IPS-20b (cell line): ENCODE data around the gene IGFLR1.

Source experiments
- H3K27ac ChIP-seq: one replicate; pipeline ENCODE4 v1.5.1; 2013; ENCODE audit warnings: low read length
- H3K27me3 ChIP-seq: 2 replicates; pipeline ENCODE4 v1.6.1; 2013; ENCODE audit warnings: mild to moderate bottlenecking, low read length, inconsistent platforms; ENCODE audit not compliant: insufficient read depth
- H3K36me3 ChIP-seq: 2 replicates; pipeline ENCODE4 v1.6.1; 2013; ENCODE audit warnings: low read depth, mild to moderate bottlenecking, inconsistent platforms, low read length, moderate library complexity; ENCODE audit not compliant: insufficient read depth
- H3K4me1 ChIP-seq: 2 replicates; pipeline ENCODE4 v1.6.1; 2013; ENCODE audit warnings: mild to moderate bottlenecking, control low read depth, inconsistent platforms, low read length, moderate library complexity; ENCODE audit not compliant: insufficient read depth
- H3K4me3 ChIP-seq: 2 replicates; pipeline ENCODE4 v1.5.1; 2013; ENCODE audit warnings: mild to moderate bottlenecking, low read length, inconsistent platforms
- H3K9ac ChIP-seq: 2 replicates; pipeline ENCODE4 v1.6.1; 2013; ENCODE audit warnings: low read depth, mild to moderate bottlenecking, inconsistent platforms, low read length, moderate library complexity
- H3K9me3 ChIP-seq: 2 replicates; pipeline ENCODE4 v1.6.1; 2013; ENCODE audit warnings: mild to moderate bottlenecking, low read depth, low read length, inconsistent platforms; ENCODE audit not compliant: insufficient read depth

IGFLR1 gene

DNA sequence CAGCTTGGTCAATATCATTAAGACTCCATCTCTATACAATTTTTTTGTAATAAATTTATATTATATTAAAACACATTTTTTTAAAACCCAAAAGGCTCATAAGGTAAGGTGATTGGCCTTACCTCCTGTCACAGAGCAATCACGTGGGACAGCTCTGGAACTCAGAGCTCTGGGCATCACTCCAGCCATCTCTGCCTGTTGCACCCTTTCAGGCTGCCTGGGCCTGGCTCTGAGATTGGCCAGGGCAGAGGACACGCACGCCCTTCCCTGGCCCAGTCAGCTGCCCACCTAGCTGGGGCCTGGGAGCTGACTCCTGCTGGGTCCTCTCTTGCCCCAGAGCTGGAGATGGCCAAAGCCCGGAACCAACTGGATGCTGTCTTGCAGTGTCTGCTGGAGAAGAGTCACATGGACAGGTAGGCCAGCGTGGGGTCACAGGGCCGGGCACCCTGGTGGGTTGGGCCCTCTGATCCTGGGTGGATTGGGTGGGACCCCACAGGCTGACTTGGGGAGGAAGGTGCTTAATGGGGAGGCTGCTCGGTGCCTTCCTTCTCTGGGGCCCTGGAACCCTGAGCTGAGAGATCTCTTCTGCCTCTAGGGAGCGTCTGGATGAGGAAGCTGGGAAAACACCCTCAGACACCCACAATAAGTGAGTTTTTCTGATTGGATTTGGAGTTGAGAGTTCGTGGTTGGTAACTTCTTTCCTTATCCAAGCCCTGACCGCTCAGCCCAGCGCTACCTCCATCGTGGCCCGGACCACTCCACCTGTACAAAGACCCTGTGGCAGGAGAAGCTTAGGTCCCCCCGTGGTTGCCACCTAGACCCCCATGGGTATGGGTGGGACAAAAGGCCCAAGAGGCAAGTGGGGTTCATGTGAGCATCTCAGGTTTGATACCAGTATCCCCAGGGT is 9.8 kb upstream of the IGFLR1 start:
- Histone ChIP-seq H3K9ac (no peak overlapping the region), H3K4me3 (no peak overlapping the region), H3K4me1 (peaks cover 3% of the 10 kb centered on the region; the same call in 1 of the 2 replicates), H3K36me3 (no peaks in the 10 kb centered on the region), H3K27ac (no peak overlapping the region), H3K9me3 (no peaks in the 10 kb centered on the region), H3K27me3 (peaks cover 17% of the 10 kb centered on the region; the same call in 1 of the 2 replicates)

DNA sequence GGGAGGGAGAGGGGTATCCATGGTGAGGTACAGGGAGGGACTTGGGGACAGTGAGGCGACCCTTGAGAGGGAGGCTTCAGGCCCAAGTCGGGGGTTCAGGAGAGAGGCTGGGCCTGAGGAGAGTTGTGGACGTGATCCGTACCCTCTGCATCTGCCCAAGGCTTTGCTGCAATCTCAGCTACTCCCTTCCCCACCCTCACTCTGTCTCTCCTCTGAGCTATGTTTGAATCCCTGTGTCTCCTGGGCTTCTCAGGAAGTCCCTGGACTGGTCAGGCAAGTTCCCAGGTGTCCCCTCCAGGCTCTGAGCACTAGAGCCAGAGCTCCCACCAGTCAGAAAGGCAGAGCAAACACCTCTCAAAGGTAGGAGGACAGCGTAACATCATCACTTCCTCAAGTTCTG is 7.9 kb upstream of the IGFLR1 start:
- Histone ChIP-seq H3K4me1 (peaks cover 6% of the 10 kb centered on the region; the same call in 1 of the 2 replicates), H3K27me3 (peaks cover 6% of the 10 kb centered on the region; the same call in 1 of the 2 replicates), H3K9ac (no peak overlapping the region), H3K4me3 (no peak overlapping the region), H3K27ac (no peak overlapping the region), H3K9me3 (no peaks in the 10 kb centered on the region), H3K36me3 (no peaks in the 10 kb centered on the region)

DNA sequence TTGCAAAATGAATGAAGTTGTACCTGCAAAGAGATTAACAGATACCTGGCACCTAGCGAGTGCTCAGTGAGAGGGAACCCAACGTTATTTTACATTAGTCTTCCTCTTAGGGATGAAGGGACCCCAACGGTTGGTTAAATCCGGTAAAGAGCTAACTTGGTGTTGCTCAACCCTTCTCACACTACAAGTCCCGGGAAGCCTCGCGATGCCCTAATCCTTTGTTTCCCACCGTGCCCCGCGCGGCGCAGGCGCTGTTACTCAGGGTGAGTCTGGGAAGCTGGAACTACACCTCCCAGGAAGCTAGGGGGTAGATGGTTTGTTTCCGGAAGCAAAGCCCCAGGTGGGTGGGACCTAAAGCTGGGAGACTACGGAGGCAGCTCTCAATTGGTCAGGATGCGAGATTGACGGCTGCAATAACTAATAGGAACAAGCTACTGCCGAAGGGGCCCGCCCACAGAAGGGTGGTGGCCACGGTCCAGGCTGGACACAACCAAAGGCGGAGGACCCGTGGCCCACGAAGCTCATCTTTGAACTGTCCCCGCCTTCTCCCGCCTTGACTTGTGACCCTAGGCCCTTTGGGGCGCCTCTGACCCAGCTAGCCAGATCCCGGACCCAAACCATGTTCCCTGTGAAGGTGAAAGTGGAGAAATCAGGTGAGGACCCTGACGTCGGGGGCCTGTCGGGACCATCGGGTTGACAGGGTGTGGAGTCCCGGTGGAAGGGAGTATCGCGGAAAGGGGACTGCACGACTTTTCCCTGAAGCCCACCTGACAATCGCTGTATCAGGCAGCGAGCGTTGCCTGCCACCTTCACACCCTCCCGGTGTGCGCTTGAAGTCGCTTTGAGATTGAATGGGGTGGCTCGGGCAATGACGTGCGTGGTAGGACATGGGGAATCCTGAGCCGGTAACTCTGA is 6.1 kb upstream of the IGFLR1 start, which contains the start of gene LIN37:
Gene LIN37 (plus strand): TSS at position 471 of the 915 bp plus-strand sequence. CDS start 149 bp downstream, at position 620.
- Histone ChIP-seq H3K36me3 (no peaks in the 10 kb centered on the region), H3K27ac (no peak within 1 kb of the TSS), H3K4me1 (peaks cover 3% of the 10 kb centered on the region; the same call in 1 of the 2 replicates), H3K9me3 (no peaks in the 10 kb centered on the region), H3K9ac (peak within 1 kb of the TSS; percentile 63), H3K27me3 (no peaks in the 10 kb centered on the region), H3K4me3 (peak within 1 kb of the TSS; percentile 89)

DNA sequence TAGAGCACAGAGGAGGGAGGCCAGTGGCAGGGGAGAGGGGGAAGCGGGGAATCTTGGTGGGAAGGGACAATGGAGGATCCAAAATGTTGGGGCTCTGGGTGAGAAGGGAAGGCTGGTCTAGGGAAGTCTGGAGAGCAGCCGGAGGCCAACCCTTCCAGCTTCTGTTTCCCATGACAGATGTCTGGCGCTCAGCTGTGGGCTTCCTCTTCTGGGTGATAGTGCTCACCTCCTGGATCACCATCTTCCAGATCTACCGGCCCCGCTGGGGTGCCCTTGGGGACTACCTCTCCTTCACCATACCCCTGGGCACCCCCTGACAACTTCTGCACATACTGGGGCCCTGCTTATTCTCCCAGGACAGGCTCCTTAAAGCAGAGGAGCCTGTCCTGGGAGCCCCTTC is 4.3 kb upstream of the IGFLR1 start:
- H3K27me3 ChIP-seq = no peaks in the 10 kb centered on the region
- H3K27ac ChIP-seq = no peak overlapping the region
- H3K9ac ChIP-seq = peak overlapping the region; percentile 97; the same call in 1 of the 2 replicates
- no peaks in the 10 kb centered on the region for H3K9me3 ChIP-seq
- no peaks in the 10 kb centered on the region for H3K36me3 ChIP-seq
- peak overlapping the region; percentile 83 for H3K4me3 ChIP-seq
- peaks cover 3% of the 10 kb centered on the region; the same call in 1 of the 2 replicates for H3K4me1 ChIP-seq

DNA sequence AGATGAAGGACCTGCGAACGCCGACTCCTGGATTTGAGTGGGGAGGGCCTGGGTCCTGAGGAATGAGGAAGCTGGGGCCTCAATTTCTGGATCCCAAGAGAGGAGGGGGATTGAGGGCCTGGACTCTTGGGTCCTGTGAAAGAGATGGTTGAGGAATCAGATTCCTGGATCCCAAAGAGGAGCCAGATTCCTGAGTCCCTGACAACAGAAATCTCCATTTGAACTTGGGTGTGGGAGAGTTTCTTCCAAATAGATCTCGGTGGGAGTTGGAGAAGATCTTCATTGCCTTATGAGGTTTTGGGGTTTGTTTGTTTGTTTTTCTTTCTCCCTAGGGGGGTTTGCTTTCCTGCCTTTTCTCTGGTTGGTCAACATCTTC is 3.8 kb upstream of the IGFLR1 start:
- Histone ChIP-seq H3K4me1 (peaks cover 3% of the 10 kb centered on the region; the same call in 1 of the 2 replicates), H3K27ac (peak overlapping the region; percentile 65)

DNA sequence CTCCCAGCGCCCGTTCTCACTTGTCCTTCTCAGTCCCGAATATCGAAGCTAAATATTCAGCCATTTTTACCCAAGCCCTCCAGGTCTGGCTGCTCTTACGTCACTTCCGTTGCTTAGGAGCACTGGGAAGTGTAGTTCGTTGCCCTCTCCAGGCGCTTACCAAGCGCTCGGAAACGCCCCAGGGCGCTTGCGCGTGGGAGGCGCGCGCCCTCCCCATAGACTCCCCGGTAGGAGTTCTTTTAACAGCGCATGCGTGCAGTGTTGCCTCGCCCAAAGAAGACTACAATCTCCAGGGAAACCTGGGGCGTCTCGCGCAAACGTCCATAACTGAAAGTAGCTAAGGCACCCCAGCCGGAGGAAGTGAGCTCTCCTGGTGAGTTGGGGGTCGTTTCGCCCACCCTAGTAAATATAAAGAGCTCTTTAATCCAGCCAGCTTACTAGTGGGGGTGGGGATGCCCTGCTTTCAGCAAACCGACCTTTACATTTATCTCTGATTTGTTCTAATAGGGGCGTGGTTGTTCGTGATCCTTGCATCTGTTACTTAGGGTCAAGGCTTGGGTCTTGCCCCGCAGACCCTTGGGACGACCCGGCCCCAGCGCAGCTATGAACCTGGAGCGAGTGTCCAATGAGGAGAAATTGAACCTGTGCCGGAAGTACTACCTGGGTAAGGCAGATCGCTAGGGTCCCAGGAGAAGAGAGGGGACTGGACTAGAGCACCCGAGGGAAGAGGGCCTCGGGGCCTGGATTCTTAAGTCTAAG is 3.3 kb upstream of the IGFLR1 start, which contains the start of the genes PSENEN and U2AF1L4:
Gene PSENEN (plus strand): TSS at position 324 of the 759 bp plus-strand sequence. CDS start 280 bp downstream, at position 604.
Gene U2AF1L4 (minus strand): TSS at position 91 of the 759 bp plus-strand sequence. CDS start 27 bp downstream, at position 64.
- Histone ChIP-seq H3K36me3 (no peaks in the 10 kb centered on the region), H3K27me3 (no peaks in the 10 kb centered on the region), H3K9me3 (no peaks in the 10 kb centered on the region), H3K9ac (peak within 1 kb of the TSS; percentile 97; the same call in 1 of the 2 replicates), H3K4me3 (peak within 1 kb of the TSS; percentile 83), H3K27ac (peak within 1 kb of the TSS; percentile 94), H3K4me1 (peaks cover 3% of the 10 kb centered on the region; the same call in 1 of the 2 replicates)

More for the DNA sequence above, 3.8 kb upstream of the IGFLR1 start:
- H3K9ac ChIP-seq = peak overlapping the region; percentile 97; the same call in 1 of the 2 replicates
- peak overlapping the region; percentile 83 for H3K4me3 ChIP-seq
- H3K9me3 ChIP-seq = no peaks in the 10 kb centered on the region
- H3K36me3 ChIP-seq = no peaks in the 10 kb centered on the region
- H3K27me3 ChIP-seq = no peaks in the 10 kb centered on the region

- Histone ChIP-seq H3K9ac (peak overlapping the region; percentile 97; the same call in 1 of the 2 replicates), H3K9me3 (no peaks in the 10 kb centered on the region), H3K36me3 (no peaks in the 10 kb centered on the region), H3K4me3 (peak overlapping the region; percentile 83), H3K27me3 (no peaks in the 10 kb centered on the region), H3K27ac (peak overlapping the region; percentile 94), H3K4me1 (peaks cover 3% of the 10 kb centered on the region; the same call in 1 of the 2 replicates)
Observed at GRCh38 chr19:35744430-35745327, 2.4 kb upstream of the IGFLR1 start.

GRCh38 chr19:35743640-35744429 is 1.6 kb upstream of the IGFLR1 start:
- H3K27me3 ChIP-seq = no peaks in the 10 kb centered on the region
- peak overlapping the region; percentile 97; the same call in 1 of the 2 replicates for H3K9ac ChIP-seq
- H3K27ac ChIP-seq = no peak overlapping the region
- peaks cover 4% of the 10 kb centered on the region for H3K36me3 ChIP-seq
- peak overlapping the region; percentile 83 for H3K4me3 ChIP-seq
- peaks cover 3% of the 10 kb centered on the region; the same call in 1 of the 2 replicates for H3K4me1 ChIP-seq
- no peaks in the 10 kb centered on the region for H3K9me3 ChIP-seq

DNA sequence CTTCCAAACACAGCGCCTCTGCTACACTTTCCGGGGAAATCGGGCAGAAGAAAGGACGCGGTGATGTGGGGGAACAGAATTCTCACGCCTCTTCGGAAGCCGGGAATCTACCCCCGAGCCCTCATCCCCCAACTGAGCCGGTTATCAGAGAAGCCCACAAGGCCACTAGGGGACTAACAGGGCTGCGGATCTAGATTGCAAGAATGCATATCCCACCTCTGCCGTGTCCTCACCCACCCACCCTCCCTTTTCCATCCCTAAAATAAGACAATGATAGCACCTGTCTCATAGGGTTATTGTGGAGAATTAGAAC is 1.1 kb downstream of the IGFLR1 start:
- no peaks in the 10 kb centered on the region for H3K27me3 ChIP-seq
- H3K4me1 ChIP-seq = peaks cover 1% of the 10 kb centered on the region; the same call in 1 of the 2 replicates
- peak overlapping the region; percentile 80 for H3K4me3 ChIP-seq
- H3K36me3 ChIP-seq = peaks cover 29% of the 10 kb centered on the region
- no peaks in the 10 kb centered on the region for H3K9me3 ChIP-seq
- H3K9ac ChIP-seq = peak overlapping the region; percentile 82
- H3K27ac ChIP-seq = peak overlapping the region; percentile 52
